Ramos (cell line): ENCODE data around the gene RPIA.
"Not testable (repeated sequence)": the region's sequence is repeated elsewhere in the genome, so short reads cannot be mapped to it uniquely, and the experiment has no call there.

Experiments used
- in situ Hi-C: fragments of 300-500 bp; cut with MboI; formaldehyde crosslinking; loops from one replicate; pipeline ENCODE4 v1.14.3; 2022; ENCODE audit warnings: low sequenced_read_pairs; ENCODE audit not compliant: unreplicated experiment

RPIA gene

DNA sequence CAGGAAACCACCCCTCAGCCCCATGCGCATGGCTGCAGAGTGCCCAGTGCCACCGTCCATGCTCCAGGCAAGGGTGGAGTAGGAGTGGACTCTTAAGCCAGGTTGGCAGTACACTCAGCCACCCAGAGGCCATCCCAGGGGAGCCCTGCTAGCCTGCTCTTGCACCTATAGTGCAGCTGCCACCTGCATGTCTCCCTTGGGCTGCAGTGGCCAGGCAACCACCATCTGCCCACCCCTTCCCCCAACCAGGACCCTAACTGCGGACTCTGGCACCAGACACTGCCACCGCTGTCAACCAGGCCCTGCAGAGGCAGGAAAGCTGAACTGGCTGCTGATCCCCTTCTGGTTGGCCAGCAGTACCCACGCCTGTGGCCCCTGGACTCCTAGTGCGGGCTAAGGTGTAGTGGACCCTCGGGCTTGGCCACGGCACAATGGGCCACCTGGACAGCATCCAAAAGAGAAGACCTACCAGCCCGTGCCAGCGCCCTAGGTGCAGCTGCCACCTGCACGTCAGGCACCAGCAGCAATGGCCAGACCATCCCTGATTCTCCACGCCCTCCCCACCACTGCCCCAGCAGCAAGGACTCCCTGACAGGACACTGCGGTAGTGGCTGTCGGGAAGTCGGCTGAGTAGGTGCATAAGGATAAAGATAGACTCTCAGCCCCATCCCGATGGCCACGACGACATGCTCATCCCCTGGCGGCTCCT, 72.8 kb downstream of the RPIA start:
- in situ Hi-C loops = no loop called here

GRCh38 chr2:88764850-88765153, 73.3 kb downstream of the RPIA start:
- in situ Hi-C loops = no loop called here

DNA sequence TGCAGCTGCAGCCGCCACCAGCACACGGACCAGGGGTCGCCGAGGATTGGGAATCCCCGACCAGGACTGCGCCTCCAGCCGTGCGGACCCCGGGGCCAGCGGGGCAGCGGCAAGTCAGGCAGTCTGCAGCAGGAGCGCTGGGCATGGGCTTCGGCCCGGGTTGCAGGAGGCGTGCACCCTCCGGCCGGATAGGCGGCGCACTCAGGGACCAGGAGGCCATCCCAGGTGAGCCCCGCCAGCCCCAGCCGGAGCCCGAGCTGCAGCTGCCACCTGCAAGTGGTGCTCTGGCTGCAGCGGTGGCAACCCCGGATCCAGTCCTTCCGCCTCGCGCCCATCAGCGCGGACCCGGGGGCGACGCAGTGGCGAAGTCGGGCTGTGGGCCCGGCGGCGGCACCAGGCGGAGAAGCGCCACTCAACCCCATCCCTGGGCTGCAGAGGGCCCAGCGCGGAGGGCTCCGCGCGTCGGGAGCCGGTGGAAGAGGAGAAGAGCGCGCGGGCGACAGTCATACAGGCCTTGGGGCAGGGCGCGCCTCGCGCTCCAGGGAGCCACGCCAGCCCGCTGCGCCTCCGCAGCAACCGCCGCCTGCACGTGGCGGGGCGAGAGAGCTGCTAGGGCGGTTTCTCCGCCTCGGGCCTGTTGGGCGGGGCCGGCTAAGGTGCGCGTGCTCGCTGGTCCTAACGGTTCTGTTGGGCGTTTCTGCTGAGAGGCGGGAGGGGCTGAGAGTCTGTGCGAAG, 73.8 kb downstream of the RPIA start:
- in situ Hi-C loops = no loop called here

GRCh38 chr2:88765889-88766481, 74.5 kb downstream of the RPIA start:
- in situ Hi-C loops = not testable (repeated sequence)

- in situ Hi-C loops = no loop called here
Measured at GRCh38 chr2:88770016-88770415, 78.5 kb downstream of the RPIA start.

GRCh38 chr2:88773233-88774028, 82.0 kb downstream of the RPIA start:
- in situ Hi-C loops = not testable (repeated sequence)

- in situ Hi-C loops = not testable (repeated sequence)
Measured at GRCh38 chr2:88789213-88789612, 97.7 kb downstream of the RPIA start.

DNA sequence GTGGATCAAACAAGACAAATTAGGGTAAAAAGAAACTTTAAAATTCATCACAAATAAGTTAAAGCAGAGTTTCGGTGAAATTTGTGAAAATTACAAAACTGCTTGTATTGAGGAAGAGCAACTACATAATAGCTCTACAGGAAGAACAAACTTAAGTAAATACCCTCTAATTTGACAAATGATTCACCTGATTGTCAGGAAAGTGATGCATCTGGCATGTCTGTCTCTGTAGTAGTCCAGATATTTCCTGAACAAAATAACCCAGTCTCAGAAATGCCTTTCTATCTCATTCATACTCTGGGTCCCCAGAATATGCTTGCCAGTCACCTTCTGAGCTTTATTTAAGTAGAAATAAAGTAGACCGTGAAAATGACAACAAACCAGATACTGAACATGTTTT, 104.5 kb downstream of the RPIA start:
- in situ Hi-C loops = not testable (repeated sequence)

GRCh38 chr2:88796523-88796922, 105.0 kb downstream of the RPIA start:
- in situ Hi-C loops = not testable (repeated sequence)

DNA sequence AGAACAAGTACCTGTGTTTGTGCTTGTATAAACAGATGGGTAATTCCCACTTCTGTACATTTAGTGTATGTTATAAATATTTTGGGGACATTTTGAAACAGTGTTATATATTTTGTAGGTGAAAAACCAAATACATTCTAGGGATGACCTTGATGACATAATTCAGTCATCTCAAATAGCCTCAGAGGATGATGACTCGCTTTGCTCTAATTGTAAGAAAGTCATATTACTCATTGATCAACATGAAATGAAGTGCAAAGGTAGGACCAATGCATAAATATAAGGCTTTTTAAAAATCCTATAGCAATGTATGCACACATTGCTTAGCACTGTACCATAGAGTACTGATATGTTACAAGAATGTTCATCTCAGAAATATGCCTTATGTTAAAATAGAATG, 105.7 kb downstream of the RPIA start:
- in situ Hi-C loops = not testable (repeated sequence)
